ENCODE measurements around the gene TSHR. TPM values are rescaled to one million over a fixed set of nuclear protein-coding genes. Genes with fewer than 3 reads are reported as not detected.

TSHR gene
- total and polyA plus RNA-seq, 2 of the 4 experiments (the other 2 are of a cell fraction) = not detected

DNA sequence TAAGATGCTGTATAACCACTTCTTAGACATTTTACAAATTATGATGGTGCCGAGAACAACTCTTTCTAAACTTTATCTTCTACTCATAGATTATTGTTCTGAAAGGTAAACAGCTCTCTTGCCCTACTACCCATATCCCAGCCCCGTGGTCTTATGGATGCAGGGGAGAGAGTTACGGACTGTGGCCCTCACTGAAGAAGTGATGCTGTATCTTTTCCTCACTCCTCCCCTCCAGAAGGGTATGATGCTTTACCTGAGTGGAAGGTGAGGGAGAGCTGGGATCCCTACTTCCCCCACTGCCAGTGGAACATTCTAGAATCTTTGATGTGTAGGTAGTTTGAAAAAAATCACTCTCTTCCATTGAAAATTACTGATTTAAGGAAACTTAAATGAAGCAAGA is 3.5 kb downstream of the TSHR start:
- Histone ChIP-seq H2AK9ac (replicated peaks; ENCODE audit: low read depth, low read length, poor library complexity) (no peak overlapping the region), H2BK15ac (ENCODE audit: low read depth, low read length) (no peak overlapping the region), H3K9ac (ENCODE audit: low read depth, low read length) (no peak overlapping the region), H3K4me1 (ENCODE audit: control insufficient read depth, insufficient read depth, low read length) (no peaks in the 10 kb centered on the region), H4K5ac (ENCODE audit: low read depth, low read length) (no peak overlapping the region), H2AK5ac (ENCODE audit: low read depth, low read length) (no peak overlapping the region), H3K9me1 (ENCODE audit: insufficient read depth, low read length) (no peaks in the 10 kb centered on the region), H3K27me3 (ENCODE audit: control insufficient read depth, insufficient read depth, low read length) (peaks cover 25% of the 10 kb centered on the region), H3K4me2 (ENCODE audit: low read depth, low read length) (no peak overlapping the region), H3K4ac (ENCODE audit: low read depth, low read length) (no peak overlapping the region), H4K8ac (ENCODE audit: low read depth in 2 of 2, low read length in 2 of 2) (no peak overlapping the region), H3K27ac (ENCODE audit: insufficient read depth, low read length) (no peak overlapping the region), H3K79me1 (ENCODE audit: low read depth in 1 of 2, low read length in 2 of 2) (no peaks in the 10 kb centered on the region), H3K18ac (ENCODE audit: low read depth, low read length) (no peak overlapping the region), H3K56ac (ENCODE audit: extremely low read depth, insufficient read depth, low read length) (no peak overlapping the region), H4K20me1 (ENCODE audit: insufficient read depth, low read length) (no peaks in the 10 kb centered on the region), H3K14ac (replicated peaks; ENCODE audit: low read depth, low read length) (no peak overlapping the region), H2BK5ac (ENCODE audit: low read depth, low read length, poor library complexity, severe bottlenecking) (no peak overlapping the region), H2BK20ac (ENCODE audit: low read depth, low read length) (no peak overlapping the region), H4K91ac (ENCODE audit: insufficient read depth, low read depth, low read length) (no peak overlapping the region), H3K23ac (ENCODE audit: low read depth, low read length) (no peak overlapping the region), H3K4me3 (ENCODE audit: insufficient read depth, low read depth, low read length) (no peak overlapping the region), H2AFZ (replicated peaks; ENCODE audit: low read length, poor library complexity) (no peak overlapping the region), H3K36me3 (ENCODE audit: control insufficient read depth, insufficient read depth, low read length) (no peaks in the 10 kb centered on the region), H3K9me3 (ENCODE audit: control insufficient read depth, insufficient read depth, low read length) (no peaks in the 10 kb centered on the region), H2BK120ac (ENCODE audit: low read depth, low read length) (no peak overlapping the region)
- intact Hi-C loops (cut with micrococcal nuclease) (no loop called here), in situ Hi-C loops (cut with MboI; ENCODE audit: low sequenced_read_pairs) (no loop called here), dilution Hi-C loops (cut with HindIII; ENCODE audit: low sequenced_read_pairs, unreplicated experiment) (no loop called here)
- WGBS, 2 experiments (ENCODE audit: extremely low coverage in 2 of 2, insufficient read length in 1 of 2) = no CpG with 5 or more reads among the region's 3 CpGs
- TF ChIP-seq MAZ (IDR thresholded peaks at IDR 0.05; ENCODE audit: borderline replicate concordance, low read depth, low read length) (no peak), MAFK (IDR thresholded peaks at IDR 0.05; ENCODE audit: low read depth, low read length) (no peak), FOS (IDR thresholded peaks at IDR 0.05; ENCODE audit: low read depth, low read length) (no peak), MXI1 (IDR thresholded peaks at IDR 0.05; ENCODE audit: borderline replicate concordance, low read depth, low read length) (no peak), RFX5 (IDR thresholded peaks at IDR 0.05; ENCODE audit: low read depth, low read length) (no peak), RCOR1 (IDR thresholded peaks at IDR 0.05; ENCODE audit: insufficient replicate concordance, low read length) (no peak), BHLHE40 (IDR thresholded peaks at IDR 0.05; ENCODE audit: low read depth, low read length) (no peak), CEBPB (IDR thresholded peaks at IDR 0.05; ENCODE audit: low read depth, low read length) (no peak), RAD21 (IDR thresholded peaks at IDR 0.05; ENCODE audit: low read length) (no peak), SMC3 (IDR thresholded peaks at IDR 0.05; ENCODE audit: low read depth, low read length) (no peak), NFE2L2 (IDR thresholded peaks at IDR 0.05; ENCODE audit: low read depth, low read length) (no peak), CHD1 (IDR thresholded peaks at IDR 0.05; ENCODE audit: low read depth, low read length) (no peak), POLR2A (IDR thresholded peaks at IDR 0.05; ENCODE audit: low read depth, low read length) (no peak)
- TF ChIP-seq, protein P1, sequence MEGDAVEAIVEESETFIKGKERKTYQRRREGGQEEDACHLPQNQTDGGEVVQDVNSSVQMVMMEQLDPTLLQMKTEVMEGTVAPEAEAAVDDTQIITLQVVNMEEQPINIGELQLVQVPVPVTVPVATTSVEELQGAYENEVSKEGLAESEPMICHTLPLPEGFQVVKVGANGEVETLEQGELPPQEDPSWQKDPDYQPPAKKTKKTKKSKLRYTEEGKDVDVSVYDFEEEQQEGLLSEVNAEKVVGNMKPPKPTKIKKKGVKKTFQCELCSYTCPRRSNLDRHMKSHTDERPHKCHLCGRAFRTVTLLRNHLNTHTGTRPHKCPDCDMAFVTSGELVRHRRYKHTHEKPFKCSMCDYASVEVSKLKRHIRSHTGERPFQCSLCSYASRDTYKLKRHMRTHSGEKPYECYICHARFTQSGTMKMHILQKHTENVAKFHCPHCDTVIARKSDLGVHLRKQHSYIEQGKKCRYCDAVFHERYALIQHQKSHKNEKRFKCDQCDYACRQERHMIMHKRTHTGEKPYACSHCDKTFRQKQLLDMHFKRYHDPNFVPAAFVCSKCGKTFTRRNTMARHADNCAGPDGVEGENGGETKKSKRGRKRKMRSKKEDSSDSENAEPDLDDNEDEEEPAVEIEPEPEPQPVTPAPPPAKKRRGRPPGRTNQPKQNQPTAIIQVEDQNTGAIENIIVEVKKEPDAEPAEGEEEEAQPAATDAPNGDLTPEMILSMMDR (conservative IDR thresholded peaks at IDR 0.05; ENCODE audit: low read depth, low read length) = no peak
- TF ChIP-seq, protein P2, sequence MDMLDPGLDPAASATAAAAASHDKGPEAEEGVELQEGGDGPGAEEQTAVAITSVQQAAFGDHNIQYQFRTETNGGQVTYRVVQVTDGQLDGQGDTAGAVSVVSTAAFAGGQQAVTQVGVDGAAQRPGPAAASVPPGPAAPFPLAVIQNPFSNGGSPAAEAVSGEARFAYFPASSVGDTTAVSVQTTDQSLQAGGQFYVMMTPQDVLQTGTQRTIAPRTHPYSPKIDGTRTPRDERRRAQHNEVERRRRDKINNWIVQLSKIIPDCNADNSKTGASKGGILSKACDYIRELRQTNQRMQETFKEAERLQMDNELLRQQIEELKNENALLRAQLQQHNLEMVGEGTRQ (IDR thresholded peaks at IDR 0.05; ENCODE audit: low read depth, low read length) = no peak
- TF ChIP-seq, protein P3, sequence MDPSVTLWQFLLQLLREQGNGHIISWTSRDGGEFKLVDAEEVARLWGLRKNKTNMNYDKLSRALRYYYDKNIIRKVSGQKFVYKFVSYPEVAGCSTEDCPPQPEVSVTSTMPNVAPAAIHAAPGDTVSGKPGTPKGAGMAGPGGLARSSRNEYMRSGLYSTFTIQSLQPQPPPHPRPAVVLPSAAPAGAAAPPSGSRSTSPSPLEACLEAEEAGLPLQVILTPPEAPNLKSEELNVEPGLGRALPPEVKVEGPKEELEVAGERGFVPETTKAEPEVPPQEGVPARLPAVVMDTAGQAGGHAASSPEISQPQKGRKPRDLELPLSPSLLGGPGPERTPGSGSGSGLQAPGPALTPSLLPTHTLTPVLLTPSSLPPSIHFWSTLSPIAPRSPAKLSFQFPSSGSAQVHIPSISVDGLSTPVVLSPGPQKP (IDR thresholded peaks at IDR 0.05; ENCODE audit: borderline replicate concordance, low read depth, low read length) = no peak
- POLR2A ChIA-PET (ENCODE audit: unreplicated experiment) = no interaction called here
- no peak for DNase-seq
- no peak for ATAC-seq (ENCODE audit: low read depth)
- CTCF ChIA-PET = no interaction called here
- BruUV-seq (replicated peaks) = no TSS peak
